ENCODE measurements around the gene AFG3L2. TPM values are rescaled to one million over a fixed set of nuclear protein-coding genes. Genes with fewer than 3 reads are reported as not detected.

AFG3L2 gene
- total and polyA plus RNA-seq, 9 of the 15 experiments (the other 6 are each of a cell fraction or from before 2014, with no cell fraction given), result 24.1 to 109 (median 84.0) TPM

- TF ChIP-seq ZBTB40 (IDR thresholded peaks at IDR 0.05), result peak; percentile 46; the same call in 1 of the 2 replicates
- TF ChIP-seq ZBTB40 (CRISPR knock-in tag; IDR thresholded peaks at IDR 0.05), result no peak
- no peak for TF ChIP-seq ZNF174 (CRISPR knock-in tag; IDR thresholded peaks at IDR 0.05)
- peak; percentile 18 to 22 (median 19); a peak in 2 of 6 replicates for TF ChIP-seq CTCF (IDR thresholded peaks at IDR 0.05 in 2 of 3, conservative IDR thresholded peaks at IDR 0.05 in 1 of 3; ENCODE audit: insufficient read depth in 2 of 3, low read depth in 1 of 3, low read length in 3 of 3)
- TF ChIP-seq TSC22D4 (tag; IDR thresholded peaks at IDR 0.05), result no peak
- peak in 1 of 2 experiments; percentile 77; a peak in 2 of 4 replicates for TF ChIP-seq MNT (conservative IDR thresholded peaks at IDR 0.05)
- peak; percentile 51 for TF ChIP-seq TEAD4 (IDR thresholded peaks at IDR 0.05; ENCODE audit: low read length)
- no peak for TF ChIP-seq TEAD4 (CRISPR knock-in tag; IDR thresholded peaks at IDR 0.05; ENCODE audit: borderline replicate concordance)
- TF ChIP-seq SIN3A (IDR thresholded peaks at IDR 0.05; ENCODE audit: borderline replicate concordance in 2 of 2, control insufficient read depth in 1 of 2, low read depth in 2 of 2, low read length in 2 of 2), result peak in 1 of 2 experiments; percentile 21; a peak in 1 of 4 replicates
- peak; percentile 68 for TF ChIP-seq TBP (optimal IDR thresholded peaks at IDR 0.05; ENCODE audit: low read depth, low read length)
- TF ChIP-seq E2F6 (IDR thresholded peaks at IDR 0.05; ENCODE audit: borderline replicate concordance in 1 of 2, extremely low read depth in 1 of 2, insufficient read depth in 1 of 2, insufficient read length in 1 of 2, low read depth in 1 of 2, low read length in 1 of 2, poor library complexity in 1 of 2, severe bottlenecking in 1 of 2), result peak in 1 of 2 experiments; percentile 57
- TF ChIP-seq BHLHE40 (IDR thresholded peaks at IDR 0.05; ENCODE audit: low read length), result 0 out of 2 replicates have a peak, but pooled peaks have one; percentile 1
These were observed 650 bp upstream of the AFG3L2 start (continued) for GRCh38 chr18:12377556-12378197.
